H9 (cell line): ENCODE results near the gene UBALD1. TPM values are rescaled to one million over a fixed set of nuclear protein-coding genes. Genes with fewer than 3 reads are reported as not detected.

ENCODE experiments used
- DNase-seq: peaks from one replicate; pipeline ENCODE4 v3.0.0-alpha.2; 2017
- H2AFZ ChIP-seq: one replicate; pipeline ENCODE4 v1.6.1; 2013; ENCODE audit warnings: mild to moderate bottlenecking, low read length, control low read depth, moderate library complexity
- H2AK5ac ChIP-seq: 2 replicates; pipeline ENCODE4 v1.6.1; 2013; ENCODE audit warnings: low read length, control low read depth, mixed read lengths; ENCODE audit not compliant: insufficient read length
- H2BK120ac ChIP-seq: one replicate; pipeline ENCODE4 v1.6.1; 2013; ENCODE audit warnings: low read depth, mild to moderate bottlenecking, low read length, control low read depth, inconsistent platforms; ENCODE audit not compliant: poor library complexity, severe bottlenecking
- H2BK12ac ChIP-seq: 2 replicates; pipeline ENCODE4 v1.6.1; 2013; ENCODE audit warnings: low read length, control low read depth, mixed read lengths, low read depth; ENCODE audit not compliant: insufficient read length
- H2BK15ac ChIP-seq: 2 replicates; pipeline ENCODE4 v1.6.1; 2013; ENCODE audit warnings: low read depth, low read length, control low read depth
- H2BK20ac ChIP-seq: one replicate; pipeline ENCODE4 v1.6.1; 2013; ENCODE audit warnings: low read depth, mild to moderate bottlenecking, low read length, control low read depth, inconsistent platforms; ENCODE audit not compliant: poor library complexity, severe bottlenecking
- H2BK5ac ChIP-seq: 2 replicates; pipeline ENCODE4 v1.6.1; 2013; ENCODE audit warnings: low read length, control low read depth, mixed read lengths; ENCODE audit not compliant: insufficient read length
- H3K14ac ChIP-seq: 2 replicates; pipeline ENCODE4 v1.6.1; 2013; ENCODE audit warnings: low read length, control low read depth; ENCODE audit not compliant: insufficient read depth
- H3K18ac ChIP-seq: 2 replicates; pipeline ENCODE4 v1.6.1; 2013; ENCODE audit warnings: low read depth, mild to moderate bottlenecking, mixed read lengths, low read length, control low read depth; ENCODE audit not compliant: insufficient read length
- H3K23ac ChIP-seq: 2 replicates; pipeline ENCODE4 v1.6.1; 2013; ENCODE audit warnings: low read length, control low read depth, mixed read lengths, low read depth; ENCODE audit not compliant: insufficient read length
- H3K23me2 ChIP-seq: 2 replicates; pipeline ENCODE4 v1.6.1; 2013; ENCODE audit warnings: low read depth, mild to moderate bottlenecking, mixed read lengths, low read length, control low read depth; ENCODE audit not compliant: insufficient read length, poor library complexity, severe bottlenecking
- H3K27ac ChIP-seq: 2 replicates; pipeline ENCODE4 v1.5.1; 2013; ENCODE audit warnings: low read length, control low read depth, mixed read lengths, low read depth; ENCODE audit not compliant: insufficient read length
- H3K27me3 ChIP-seq: 2 replicates; pipeline ENCODE4 v1.6.1; 2013; ENCODE audit warnings: low read length, control low read depth, inconsistent platforms; ENCODE audit not compliant: insufficient read depth
- H3K4ac ChIP-seq: 2 replicates; pipeline ENCODE4 v1.6.1; 2013; ENCODE audit warnings: low read depth, mild to moderate bottlenecking, control low read depth, inconsistent platforms, low read length, moderate library complexity
- H3K4me1 ChIP-seq: 2 replicates; pipeline ENCODE4 v1.6.1; 2013; ENCODE audit warnings: low read length, control low read depth, inconsistent platforms; ENCODE audit not compliant: insufficient read depth
- H3K4me2 ChIP-seq: 2 replicates; pipeline ENCODE4 v1.6.1; 2013; ENCODE audit warnings: low read length, control low read depth, mixed read lengths; ENCODE audit not compliant: insufficient read length, insufficient read depth
- H3K56ac ChIP-seq: 2 replicates; pipeline ENCODE4 v1.6.1; 2013; ENCODE audit warnings: low read depth, mild to moderate bottlenecking, mixed read lengths, low read length, control low read depth; ENCODE audit not compliant: insufficient read length
- H3K79me1 ChIP-seq: 2 replicates; pipeline ENCODE4 v1.6.1; 2013; ENCODE audit warnings: low read depth, mild to moderate bottlenecking, moderate library complexity, low read length, control low read depth, inconsistent platforms; ENCODE audit not compliant: insufficient read depth, poor library complexity, severe bottlenecking
- H3K79me2 ChIP-seq: 2 replicates; pipeline ENCODE4 v1.6.1; 2013; ENCODE audit warnings: low read length, control low read depth, inconsistent platforms; ENCODE audit not compliant: insufficient read depth
- H3K9ac ChIP-seq: 2 replicates; pipeline ENCODE4 v1.6.1; 2013; ENCODE audit warnings: low read length, control low read depth, mixed read lengths; ENCODE audit not compliant: insufficient read length; ENCODE audit errors: extremely low read depth
- H3K9me3 ChIP-seq: one replicate; pipeline ENCODE4 v1.6.1; 2013; ENCODE audit warnings: low read depth, low read length, inconsistent platforms; ENCODE audit not compliant: control insufficient read depth
- H3T11ph ChIP-seq: one replicate; pipeline ENCODE4 v1.6.1; 2013; ENCODE audit warnings: mild to moderate bottlenecking, low read length, control low read depth, inconsistent platforms
- H4K20me1 ChIP-seq: one replicate; pipeline ENCODE4 v1.6.1; 2013; ENCODE audit not compliant: control insufficient read depth, insufficient read length, insufficient read depth
- H4K5ac ChIP-seq: 2 replicates; pipeline ENCODE4 v1.6.1; 2013; ENCODE audit warnings: low read depth, mild to moderate bottlenecking, mixed read lengths, low read length, control low read depth; ENCODE audit not compliant: insufficient read length
- H4K8ac ChIP-seq: replicated peaks from 2 replicates; pipeline ENCODE4 v1.6.1; 2013; ENCODE audit warnings: low read length, control low read depth, mixed read lengths, low read depth; ENCODE audit not compliant: insufficient read length
- H4K91ac ChIP-seq: 2 replicates; pipeline ENCODE4 v1.6.1; 2013; ENCODE audit warnings: low read depth, mild to moderate bottlenecking, moderate library complexity, mixed read lengths, low read length, control low read depth; ENCODE audit not compliant: insufficient read length
- H3K27ac Mint-ChIP-seq, 3 experiments: 2 replicates in 2 of 3; 3 replicates in 1 of 3; pipeline ENCODE4 v1.8.0; 2020 to 2021; ENCODE audit warnings: mixed read lengths in 3 of 3, mild to moderate bottlenecking in 1 of 3, moderate library complexity in 1 of 3
- H3K27me3 Mint-ChIP-seq: 2 replicates; pipeline ENCODE4 v1.8.0; 2021; ENCODE audit warnings: low read depth, mild to moderate bottlenecking, moderate library complexity, mixed read lengths
- H3K36me3 Mint-ChIP-seq, 3 experiments: 2 replicates in 2 of 3; 3 replicates in 1 of 3; pipeline ENCODE4 v1.8.0; 2020 to 2021; ENCODE audit warnings: low read depth in 3 of 3, mixed read lengths in 3 of 3; ENCODE audit not compliant: insufficient read depth in 1 of 3
- H3K4me1 Mint-ChIP-seq, 2 experiments: 2 replicates each; pipeline ENCODE4 v1.8.0; 2020; ENCODE audit warnings: mixed read lengths in 2 of 2
- H3K4me3 Mint-ChIP-seq, 2 experiments: 2 replicates in 1 of 2; 3 replicates in 1 of 2; pipeline ENCODE4 v1.8.0; 2020 to 2021; ENCODE audit warnings: mild to moderate bottlenecking in 2 of 2, mixed read lengths in 2 of 2, moderate library complexity in 1 of 2
- H3K9me3 Mint-ChIP-seq, 2 experiments: 2 replicates in 1 of 2; 3 replicates in 1 of 2; pipeline ENCODE4 v1.8.0; 2020; ENCODE audit warnings: mild to moderate bottlenecking in 2 of 2, mixed read lengths in 2 of 2, moderate library complexity in 1 of 2
- CTCF ChIP-seq: fragments of 200-600 bp; sonication (generic); conservative IDR thresholded peaks from 3 replicates; pipeline ENCODE4 v1.8.0; 2021; ENCODE audit warnings: antibody characterized with exemption, mild to moderate bottlenecking
- WGBS: extraction: QIAGEN DNeasy Blood & Tissue Kit; methylation state at CpG from one replicate; pipeline ENCODE4 v1.1.7; 2013; ENCODE audit warnings: missing lambda C conversion rate, low lambda C conversion rate, mixed read lengths; ENCODE audit not compliant: insufficient read length; ENCODE audit errors: extremely low coverage; 5-methylcytosine and 5-hydroxymethylcytosine counted together
- total RNA-seq: library from RNA; stranded (reverse); gene quantifications from 2 replicates; pipeline ENCODE4 v1.2.1, GENCODE V29; 2021

UBALD1 gene
- total RNA-seq, 1 experiment from 2014 or later = 80.9 TPM

GRCh38 chr16:4602331-4602730 is 12.4 kb downstream of the UBALD1 start:
- Mint-ChIP-seq H3K36me3 (peaks cover 0 to 11% (median 0%) of the 10 kb centered on the region in 3 experiments; a peak in 2 of 7 replicates), H3K9me3 (no peaks in the 10 kb centered on the region), H3K4me3 (no peak overlapping the region), H3K4me1 (peaks cover 11 to 27% of the 10 kb centered on the region in 2 experiments), H3K27me3 (no peaks in the 10 kb centered on the region), H3K27ac (no peak overlapping the region)
- Histone ChIP-seq H2BK20ac (no peak overlapping the region), H3K23me2 (no peaks in the 10 kb centered on the region), H2BK5ac (no peak overlapping the region), H4K5ac (no peak overlapping the region), H3K79me2 (no peaks in the 10 kb centered on the region), H3K56ac (no peak overlapping the region), H4K20me1 (no peaks in the 10 kb centered on the region), H3K4me1 (no peaks in the 10 kb centered on the region), H3K27me3 (no peaks in the 10 kb centered on the region), H2BK12ac (no peak overlapping the region), H3K27ac (no peak overlapping the region), H3K4ac (no peak overlapping the region; the same call in 1 of the 2 replicates), H3K18ac (no peak overlapping the region), H2AFZ (no peak overlapping the region), H2BK15ac (no peak overlapping the region), H3T11ph (no peak overlapping the region), H2AK5ac (no peak overlapping the region), H3K23ac (no peak overlapping the region), H3K4me2 (no peak overlapping the region), H3K9ac (no peak overlapping the region), H4K8ac (no peak overlapping the region), H3K9me3 (no peaks in the 10 kb centered on the region), H2BK120ac (no peak overlapping the region), H3K14ac (peak overlapping the region; percentile 60; the same call in 1 of the 2 replicates), H3K79me1 (no peaks in the 10 kb centered on the region), H4K91ac (peak overlapping the region; percentile 61)
- no peak for DNase-seq
- no CpG with 5 or more reads among the region's 8 CpGs for WGBS
- no peak for TF ChIP-seq CTCF
